Mucosa of rectum (tissue), 2 donors: ENCODE measurements around the gene TGM1.

Experiments used
- H3K27ac ChIP-seq, 2 donors: one replicate each; pipeline ENCODE4 v1.7.0; 2013; ENCODE audit warnings: inconsistent platforms in 2 of 2, low read depth in 2 of 2, low read length in 2 of 2
- H3K27me3 ChIP-seq, 2 donors: one replicate each; pipeline ENCODE4 v1.7.0; 2013; ENCODE audit warnings: low read length in 2 of 2; ENCODE audit not compliant: control insufficient read depth in 2 of 2, insufficient read depth in 2 of 2
- H3K36me3 ChIP-seq, 2 donors: one replicate each; pipeline ENCODE4 v1.7.0; 2013; ENCODE audit warnings: low read length in 2 of 2; ENCODE audit not compliant: control insufficient read depth in 2 of 2, insufficient read depth in 2 of 2
- H3K4me1 ChIP-seq, 2 donors: one replicate each; pipeline ENCODE4 v1.7.0; 2013; ENCODE audit warnings: low read length in 2 of 2, mild to moderate bottlenecking in 1 of 2; ENCODE audit not compliant: control insufficient read depth in 2 of 2, insufficient read depth in 2 of 2
- H3K4me3 ChIP-seq, 2 donors: one replicate each; pipeline ENCODE4 v1.7.0; 2013; ENCODE audit warnings: low read length in 2 of 2
- H3K9ac ChIP-seq, 2 donors: one replicate each; pipeline ENCODE4 v1.7.0; 2013; ENCODE audit warnings: low read length in 2 of 2, low read depth in 1 of 2, mild to moderate bottlenecking in 1 of 2
- H3K9me3 ChIP-seq, 2 donors: one replicate each; pipeline ENCODE4 v1.7.0; 2013; ENCODE audit warnings: low read length in 2 of 2; ENCODE audit not compliant: control insufficient read depth in 2 of 2
- donor health status: healthy.
- donor health status: Normal muscosa, but diverticular disease.

TGM1 gene

DNA sequence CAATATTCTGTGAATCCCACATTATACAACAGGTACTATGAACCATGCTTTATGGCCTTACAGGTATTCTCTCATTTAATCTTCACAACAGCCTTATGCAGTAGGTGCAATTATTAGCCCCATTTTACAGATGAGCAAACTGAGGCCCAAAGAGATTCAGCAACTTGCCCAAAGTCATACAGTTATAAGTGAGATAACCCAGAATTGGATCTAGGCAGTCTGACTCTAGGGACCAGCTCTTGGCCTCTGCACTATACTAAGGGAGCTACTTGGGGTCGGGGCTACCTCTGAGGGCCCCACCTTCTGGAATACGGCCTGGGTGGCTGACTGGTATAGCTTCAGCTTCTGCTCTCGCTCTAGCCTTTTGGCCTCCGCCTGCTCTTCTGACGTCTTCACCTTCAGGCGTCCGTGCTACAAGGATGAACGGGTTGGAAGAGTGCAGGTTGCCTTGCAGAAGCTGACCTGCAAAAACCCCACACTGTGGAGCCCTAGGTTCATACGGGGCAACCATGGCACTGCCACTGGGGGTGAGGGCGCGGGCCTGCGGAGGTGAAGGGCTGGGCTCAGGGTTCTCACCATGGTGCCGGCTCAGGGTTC, 7.7 kb upstream of the TGM1 start:
- Histone ChIP-seq H3K9me3 (no peaks in the 10 kb centered on the region), H3K4me3 (peak overlapping the region; percentile 95 to 98), H3K36me3 (peaks cover 28 to 32% of the 10 kb centered on the region in 2 donors), H3K9ac (peak overlapping the region; percentile 95 to 97), H3K4me1 (peaks cover 5 to 10% of the 10 kb centered on the region in 2 donors), H3K27me3 (no peaks in the 10 kb centered on the region), H3K27ac (peak overlapping the region; percentile 97 to 98)

- Histone ChIP-seq H3K27ac (no peak overlapping the region), H3K36me3 (peaks cover 29 to 34% of the 10 kb centered on the region in 2 donors)
Observed at GRCh38 chr14:24269910-24270536, 7.0 kb upstream of the TGM1 start.

DNA sequence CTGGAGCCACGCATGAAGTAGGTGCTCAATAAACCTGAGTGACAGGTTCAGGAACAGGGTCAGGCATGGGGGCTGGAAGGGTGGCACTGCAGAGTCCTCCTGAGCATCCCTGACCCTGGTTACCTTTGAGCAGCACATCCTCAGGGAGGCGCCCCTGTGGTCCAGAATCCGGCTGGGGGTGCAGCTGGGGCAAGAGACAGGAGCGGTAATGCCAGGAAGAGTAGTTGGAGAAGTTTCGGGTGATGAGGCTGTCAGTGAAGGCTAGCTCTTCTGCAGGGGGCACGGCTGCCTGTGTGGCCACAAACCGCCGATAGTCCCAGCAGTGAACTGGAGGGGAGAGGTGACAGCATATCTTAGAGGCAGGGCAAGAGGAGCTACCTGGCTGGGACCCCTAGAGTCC, 6.4 kb upstream of the TGM1 start:
- no peak overlapping the region for H3K4me3 ChIP-seq
- no peaks in the 10 kb centered on the region for H3K9me3 ChIP-seq
- no peak overlapping the region for H3K27ac ChIP-seq
- H3K27me3 ChIP-seq, result no peaks in the 10 kb centered on the region
- peaks cover 34% of the 10 kb centered on the region in 2 donors for H3K36me3 ChIP-seq
- H3K4me1 ChIP-seq, result peaks cover 5 to 10% of the 10 kb centered on the region in 2 donors
- H3K9ac ChIP-seq, result no peak overlapping the region

More at GRCh38 chr14:24269910-24270536, 7.0 kb upstream of the TGM1 start:
- Histone ChIP-seq H3K4me3 (no peak overlapping the region), H3K9me3 (no peaks in the 10 kb centered on the region), H3K4me1 (peaks cover 5 to 10% of the 10 kb centered on the region in 2 donors), H3K9ac (no peak overlapping the region), H3K27me3 (no peaks in the 10 kb centered on the region)

DNA sequence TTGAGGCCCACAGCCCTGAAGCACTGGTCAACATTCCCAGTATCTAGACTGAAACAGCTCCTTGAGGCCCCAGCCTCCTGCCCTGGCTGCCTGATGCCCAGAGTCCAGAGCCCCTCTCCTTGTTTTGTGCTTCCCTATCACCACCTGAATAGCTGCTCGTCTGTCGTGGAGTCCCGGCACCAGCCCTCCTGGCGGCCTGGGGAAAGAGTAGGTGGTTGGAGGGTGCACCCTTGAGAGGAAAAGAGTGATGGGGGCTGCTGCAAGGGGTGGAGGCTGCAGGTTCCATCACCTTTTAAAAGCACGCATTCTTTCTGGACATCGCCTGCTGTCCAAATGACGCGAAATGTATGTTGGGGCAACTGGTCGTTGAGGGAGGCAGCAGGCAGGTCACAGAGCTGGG, 5.2 kb upstream of the TGM1 start:
- H3K27me3 ChIP-seq, result no peaks in the 10 kb centered on the region
- H3K4me1 ChIP-seq, result peaks cover 5 to 10% of the 10 kb centered on the region in 2 donors
- H3K36me3 ChIP-seq, result peaks cover 34% of the 10 kb centered on the region in 2 donors
- no peaks in the 10 kb centered on the region for H3K9me3 ChIP-seq
- H3K27ac ChIP-seq, result no peak overlapping the region
- H3K9ac ChIP-seq, result no peak overlapping the region
- H3K4me3 ChIP-seq, result no peak overlapping the region

DNA sequence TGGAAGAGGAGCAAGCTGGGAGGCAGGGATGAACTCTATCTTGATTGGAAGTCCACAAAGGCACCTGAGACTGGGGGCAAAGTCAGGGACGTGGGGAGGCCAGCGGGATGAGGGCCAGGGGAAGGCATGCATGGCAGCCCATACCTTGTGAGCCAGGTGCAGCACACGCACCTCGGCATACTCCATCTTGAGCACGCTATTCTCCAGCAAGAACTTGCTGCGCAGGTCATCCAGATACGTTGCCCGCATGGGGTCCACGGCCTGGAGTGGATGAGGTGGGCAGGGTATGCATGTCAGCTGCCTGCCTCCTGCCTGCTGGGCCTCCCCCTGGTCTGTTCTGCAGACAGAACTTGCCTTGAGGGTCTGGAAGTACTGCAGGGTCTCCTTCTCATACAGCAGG, 4.5 kb upstream of the TGM1 start:
- peaks cover 34% of the 10 kb centered on the region in 2 donors for H3K36me3 ChIP-seq
- H3K27ac ChIP-seq, result no peak overlapping the region
- no peaks in the 10 kb centered on the region for H3K27me3 ChIP-seq
- H3K4me3 ChIP-seq, result no peak overlapping the region
- no peaks in the 10 kb centered on the region for H3K9me3 ChIP-seq
- peaks cover 5 to 10% of the 10 kb centered on the region in 2 donors for H3K4me1 ChIP-seq
- H3K9ac ChIP-seq, result no peak overlapping the region

DNA sequence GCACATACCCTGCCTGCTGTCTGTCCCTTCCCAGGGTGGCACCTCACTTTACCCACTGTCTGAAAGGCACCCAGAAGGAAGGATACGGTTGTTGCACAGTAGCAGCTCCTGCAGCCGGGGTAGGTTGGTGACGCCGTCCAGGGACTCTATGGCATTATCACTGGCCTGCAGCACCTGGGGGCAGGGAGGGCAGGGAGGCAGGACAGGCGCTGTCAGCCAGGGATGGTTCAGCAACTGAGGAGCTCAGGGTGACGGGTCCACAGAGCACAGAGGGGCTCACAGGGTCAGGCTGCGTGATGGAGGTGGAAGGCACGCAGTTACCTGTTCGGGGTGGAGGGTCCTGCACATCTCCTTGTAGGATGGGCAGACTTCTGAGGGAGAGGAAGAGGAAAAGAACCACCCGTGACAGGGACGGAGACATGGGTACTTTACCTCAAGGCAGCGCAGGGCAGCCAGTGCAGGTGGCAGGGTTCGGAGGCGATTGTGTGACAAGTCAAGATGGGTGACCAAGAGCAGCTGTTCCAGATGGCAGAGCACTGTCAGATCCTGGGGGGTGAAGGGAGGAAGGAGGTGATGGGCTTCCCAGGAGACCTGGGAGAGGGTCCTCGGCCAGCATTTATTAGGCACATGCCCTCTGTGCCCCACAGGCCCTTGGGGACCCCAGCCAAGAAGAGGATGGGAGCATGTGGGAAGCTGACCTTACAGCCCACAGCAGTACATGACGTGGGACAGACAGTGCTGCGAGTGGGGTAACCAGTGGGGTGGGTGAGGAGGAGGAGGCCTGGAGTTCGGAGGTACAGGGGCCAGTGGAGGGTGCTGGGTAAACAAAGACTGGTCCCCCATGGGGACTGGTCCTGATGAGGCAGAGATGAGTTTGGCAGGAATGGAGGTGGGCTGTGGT, 3.6 kb upstream of the TGM1 start:
- no peaks in the 10 kb centered on the region for H3K9me3 ChIP-seq
- H3K36me3 ChIP-seq, result peaks cover 34% of the 10 kb centered on the region in 2 donors
- H3K9ac ChIP-seq, result no peak overlapping the region
- no peaks in the 10 kb centered on the region for H3K27me3 ChIP-seq
- H3K4me3 ChIP-seq, result no peak overlapping the region
- H3K27ac ChIP-seq, result no peak overlapping the region
- peaks cover 3 to 5% of the 10 kb centered on the region in 2 donors for H3K4me1 ChIP-seq

DNA sequence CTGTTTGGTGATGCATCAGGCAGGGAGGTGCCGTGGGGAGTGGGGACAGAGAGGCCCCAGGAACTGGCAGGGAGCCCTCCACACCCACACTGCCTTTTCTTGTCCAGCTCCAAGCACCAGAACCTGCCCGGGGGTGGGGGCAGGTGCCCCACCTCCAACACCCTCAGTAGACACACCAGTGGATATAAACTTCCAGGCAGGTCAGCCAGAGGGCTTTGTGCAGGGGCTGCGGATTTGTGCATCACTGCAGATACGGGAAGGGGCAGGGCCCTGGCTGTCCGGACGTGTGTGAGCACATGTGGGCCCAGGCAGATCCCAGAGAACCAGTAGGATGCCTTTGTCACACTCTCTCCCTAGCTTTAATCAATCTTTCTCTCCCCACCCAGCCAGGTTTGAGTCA, 1.3 kb upstream of the TGM1 start:
- Histone ChIP-seq H3K4me3 (no peak overlapping the region), H3K4me1 (no peaks in the 10 kb centered on the region), H3K9me3 (no peaks in the 10 kb centered on the region), H3K36me3 (peaks cover 32 to 33% of the 10 kb centered on the region in 2 donors), H3K9ac (no peak overlapping the region), H3K27ac (no peak overlapping the region), H3K27me3 (no peaks in the 10 kb centered on the region)

DNA sequence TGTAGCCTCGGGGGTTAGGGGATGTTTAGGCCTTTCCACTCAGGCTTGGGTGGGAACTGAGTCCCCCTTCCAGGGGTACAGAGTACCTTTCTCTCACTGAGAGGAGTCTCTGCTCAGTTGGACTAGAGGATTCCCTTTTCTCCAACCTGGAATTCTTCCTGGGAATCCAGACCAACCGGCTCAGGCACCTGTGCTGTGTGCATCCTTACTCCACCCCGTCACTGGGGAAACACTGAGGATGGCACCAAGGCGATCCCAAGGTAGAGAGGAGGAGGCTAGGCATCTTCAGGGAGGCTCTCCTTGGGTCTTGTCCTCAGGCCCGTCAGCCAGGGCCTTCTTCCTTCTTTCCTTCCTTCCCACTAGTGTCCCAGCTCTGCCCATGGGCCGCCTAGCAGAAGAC, 871 bp upstream of the TGM1 start:
- Histone ChIP-seq H3K4me3 (no peak overlapping the region), H3K36me3 (peaks cover 28% of the 10 kb centered on the region in 2 donors), H3K9me3 (no peaks in the 10 kb centered on the region), H3K27me3 (no peaks in the 10 kb centered on the region), H3K9ac (no peak overlapping the region), H3K27ac (no peak overlapping the region), H3K4me1 (no peaks in the 10 kb centered on the region)

- Histone ChIP-seq H3K27ac (no peak overlapping the region), H3K9me3 (no peaks in the 10 kb centered on the region), H3K36me3 (peaks cover 15 to 18% of the 10 kb centered on the region in 2 donors)
Observed at GRCh38 chr14:24261969-24262327, 1.0 kb downstream of the TGM1 start.

More at GRCh38 chr14:24261969-24262327, 1.0 kb downstream of the TGM1 start:
- no peak overlapping the region for H3K9ac ChIP-seq
- H3K4me3 ChIP-seq, result no peak overlapping the region
- H3K27me3 ChIP-seq, result no peaks in the 10 kb centered on the region
- H3K4me1 ChIP-seq, result no peaks in the 10 kb centered on the region
